ENCODE measurements around the gene CABLES2. TPM values are rescaled to one million over a fixed set of nuclear protein-coding genes. Genes with fewer than 3 reads are reported as not detected.

The CABLES2 gene
- total RNA-seq, 4 donors from 2014 or later = 2.8 to 5.3 (median 3.7) TPM

DNA sequence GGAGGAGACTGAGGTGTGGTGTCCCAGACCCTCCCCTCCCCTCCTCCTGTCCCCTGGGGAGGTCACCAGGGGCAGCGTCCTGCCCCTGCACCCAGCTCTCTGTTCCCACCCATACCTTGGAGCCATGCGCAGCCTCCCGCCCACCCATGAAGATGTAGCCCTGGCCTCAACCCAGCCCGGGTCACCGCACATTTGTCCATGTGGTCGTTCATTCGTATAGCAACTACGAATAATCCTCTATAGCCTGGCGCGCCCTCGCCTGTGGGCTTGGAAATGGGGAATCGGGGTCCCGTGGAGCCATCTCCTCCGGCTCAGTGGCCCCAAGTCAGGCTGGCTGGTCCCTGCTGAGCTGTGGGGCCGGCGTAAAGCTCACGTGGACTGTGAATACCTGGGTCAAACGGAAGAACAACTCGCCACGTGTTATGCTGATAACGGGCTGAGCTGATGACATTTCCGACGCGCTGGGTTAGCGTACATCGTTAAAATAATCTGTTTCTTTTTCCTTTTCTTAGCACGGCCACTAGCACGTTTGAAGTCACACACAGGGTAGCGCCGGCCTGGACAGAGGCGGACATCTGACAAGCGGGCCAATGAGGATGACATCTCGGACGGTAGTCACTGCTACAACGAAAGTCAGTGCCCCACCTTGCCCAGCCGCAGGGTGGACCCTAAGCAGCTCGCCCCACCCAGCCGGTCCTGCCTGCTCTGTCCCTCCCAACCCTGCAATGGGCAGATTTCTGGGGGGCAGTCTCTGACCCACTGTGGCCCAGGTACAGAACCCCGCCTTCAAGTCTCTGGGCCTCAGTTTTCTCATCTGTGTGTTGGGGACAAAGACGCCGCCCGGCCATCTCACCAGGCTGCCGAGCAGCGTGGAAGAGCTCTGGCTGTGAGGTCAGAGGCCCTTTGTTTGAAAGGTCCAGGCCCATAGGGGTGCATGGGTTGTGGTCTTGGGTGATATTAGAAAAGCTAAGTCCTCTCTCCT lies 40.1 kb upstream of the CABLES2 start:
- intact Hi-C loops (cut with DNase I; ENCODE audit: low total_unique reads) = no loop called here

DNA sequence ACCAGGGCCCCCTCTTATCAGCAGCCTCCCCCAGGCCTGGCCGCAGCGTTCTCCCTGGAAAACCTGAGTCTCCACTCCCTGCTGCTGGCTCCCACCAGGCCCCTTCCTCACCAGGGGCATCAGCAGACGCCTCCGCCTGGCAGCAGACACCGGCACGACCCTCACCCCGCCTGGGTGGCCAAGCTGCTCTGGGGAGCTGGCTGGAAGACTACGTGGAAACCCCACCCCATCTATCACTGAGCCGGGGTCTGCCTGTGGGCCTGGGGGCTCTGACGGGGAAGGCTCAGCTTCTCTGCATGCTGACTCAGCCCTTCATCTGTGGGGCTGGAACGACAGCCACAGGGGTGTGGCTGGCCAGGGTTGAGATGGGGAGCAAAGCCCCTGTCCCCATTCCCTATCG lies 39.4 kb upstream of the CABLES2 start:
- no peak for DNase-seq (ENCODE audit: low spot score in 2 of 2)
- WGBS, 2 donors = 28 to 40% methylated on average over 10 to 12 of the region's 12 CpGs

More for the DNA sequence above, 40.1 kb upstream of the CABLES2 start:
- WGBS, 2 donors = 82 to 86% methylated on average over 43 to 44 of the region's 44 CpGs
- DNase-seq (ENCODE audit: low spot score in 2 of 2) = no peak
- no peak for TF ChIP-seq POLR2A (IDR thresholded peaks at IDR 0.05)
- TF ChIP-seq, protein P1, sequence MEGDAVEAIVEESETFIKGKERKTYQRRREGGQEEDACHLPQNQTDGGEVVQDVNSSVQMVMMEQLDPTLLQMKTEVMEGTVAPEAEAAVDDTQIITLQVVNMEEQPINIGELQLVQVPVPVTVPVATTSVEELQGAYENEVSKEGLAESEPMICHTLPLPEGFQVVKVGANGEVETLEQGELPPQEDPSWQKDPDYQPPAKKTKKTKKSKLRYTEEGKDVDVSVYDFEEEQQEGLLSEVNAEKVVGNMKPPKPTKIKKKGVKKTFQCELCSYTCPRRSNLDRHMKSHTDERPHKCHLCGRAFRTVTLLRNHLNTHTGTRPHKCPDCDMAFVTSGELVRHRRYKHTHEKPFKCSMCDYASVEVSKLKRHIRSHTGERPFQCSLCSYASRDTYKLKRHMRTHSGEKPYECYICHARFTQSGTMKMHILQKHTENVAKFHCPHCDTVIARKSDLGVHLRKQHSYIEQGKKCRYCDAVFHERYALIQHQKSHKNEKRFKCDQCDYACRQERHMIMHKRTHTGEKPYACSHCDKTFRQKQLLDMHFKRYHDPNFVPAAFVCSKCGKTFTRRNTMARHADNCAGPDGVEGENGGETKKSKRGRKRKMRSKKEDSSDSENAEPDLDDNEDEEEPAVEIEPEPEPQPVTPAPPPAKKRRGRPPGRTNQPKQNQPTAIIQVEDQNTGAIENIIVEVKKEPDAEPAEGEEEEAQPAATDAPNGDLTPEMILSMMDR (IDR thresholded peaks at IDR 0.05) = no peak
- no peak overlapping the region for H3K4me3 ChIP-seq (ENCODE audit: low read depth, poor library complexity, severe bottlenecking)

DNA sequence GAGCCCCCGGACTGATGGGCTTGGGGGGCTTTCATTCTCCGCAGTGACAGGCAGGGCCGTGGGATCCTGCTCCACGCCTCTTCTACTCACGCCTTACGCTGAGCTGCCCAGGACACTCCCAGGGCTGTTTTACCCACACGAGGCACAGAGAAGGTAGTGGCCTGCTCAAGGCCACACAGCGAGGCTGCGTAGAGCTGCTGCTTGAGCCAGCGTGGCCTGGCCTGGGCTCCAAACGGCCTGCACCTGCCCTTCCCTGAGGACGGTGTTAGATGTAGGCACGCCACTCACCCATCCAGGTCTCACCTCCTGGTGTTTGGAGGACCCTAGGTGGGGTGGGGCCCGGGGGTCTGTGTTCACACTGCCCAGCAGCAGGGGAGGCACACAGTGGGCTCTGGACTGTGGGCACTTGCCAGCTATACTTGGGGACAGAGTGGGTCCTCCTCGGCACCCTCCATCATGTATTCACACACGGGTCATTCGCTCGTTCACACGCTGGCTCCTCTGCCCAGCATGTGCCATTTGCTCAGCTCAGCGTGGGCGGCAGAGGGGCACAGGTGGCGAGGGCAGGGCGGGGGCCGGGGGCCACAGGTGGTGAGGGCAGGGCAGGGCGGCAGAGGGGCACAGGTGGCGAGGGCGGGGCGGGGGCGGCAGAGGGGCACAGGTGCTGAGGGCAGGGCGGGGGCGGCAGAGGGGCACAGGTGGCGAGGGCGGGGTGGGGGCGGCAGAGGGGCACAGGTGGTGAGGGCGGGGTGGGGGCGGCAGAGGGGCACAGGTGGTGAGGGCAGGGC lies 38.7 kb upstream of the CABLES2 start:
- intact Hi-C loops (cut with DNase I; ENCODE audit: low total_unique reads) = no loop called here
- TF ChIP-seq, protein P1 (IDR thresholded peaks at IDR 0.05) = no peak
- TF ChIP-seq POLR2A (IDR thresholded peaks at IDR 0.05) = no peak
- H3K4me3 ChIP-seq (ENCODE audit: low read depth, poor library complexity, severe bottlenecking) = no peak overlapping the region
- WGBS, 2 donors = 79 to 84% methylated on average over 22 to 25 of the region's 36 CpGs
- no peak for DNase-seq (ENCODE audit: low spot score in 2 of 2)

More for the DNA sequence above, 39.4 kb upstream of the CABLES2 start:
- intact Hi-C loops (cut with DNase I; ENCODE audit: low total_unique reads) = no loop called here
- H3K4me3 ChIP-seq (ENCODE audit: low read depth, poor library complexity, severe bottlenecking) = no peak overlapping the region
- TF ChIP-seq, protein P1 (IDR thresholded peaks at IDR 0.05) = no peak
- no peak for TF ChIP-seq POLR2A (IDR thresholded peaks at IDR 0.05)

DNA sequence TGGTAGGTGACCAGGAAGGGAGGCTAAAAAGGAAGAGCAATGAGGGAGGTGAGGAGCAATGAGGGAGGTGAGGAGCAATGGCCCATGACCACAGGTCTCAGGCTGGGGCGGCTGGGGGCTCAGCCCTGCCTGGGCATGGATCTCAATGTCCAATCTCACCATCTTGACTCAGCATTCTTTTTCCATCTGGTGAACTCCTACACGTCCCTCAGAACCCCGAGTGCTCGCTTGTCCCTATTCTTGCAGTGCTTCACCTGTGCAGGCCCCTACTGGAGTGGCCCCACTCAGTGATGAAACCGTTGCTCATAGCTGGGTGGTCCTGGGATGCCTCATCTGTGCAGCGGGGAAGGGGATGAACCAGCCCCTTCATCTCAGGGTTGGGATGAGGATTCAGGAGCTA lies 37.2 kb upstream of the CABLES2 start:
- no peak for DNase-seq (ENCODE audit: low spot score in 2 of 2)
- no peak for TF ChIP-seq POLR2A (IDR thresholded peaks at IDR 0.05)
- TF ChIP-seq, protein P1 (IDR thresholded peaks at IDR 0.05) = no peak
- 89% methylated on average over 6 of the region's 6 CpGs for WGBS, 2 donors
- H3K4me3 ChIP-seq (ENCODE audit: low read depth, poor library complexity, severe bottlenecking) = no peak overlapping the region
- intact Hi-C loops (cut with DNase I; ENCODE audit: low total_unique reads) = no loop called here

DNA sequence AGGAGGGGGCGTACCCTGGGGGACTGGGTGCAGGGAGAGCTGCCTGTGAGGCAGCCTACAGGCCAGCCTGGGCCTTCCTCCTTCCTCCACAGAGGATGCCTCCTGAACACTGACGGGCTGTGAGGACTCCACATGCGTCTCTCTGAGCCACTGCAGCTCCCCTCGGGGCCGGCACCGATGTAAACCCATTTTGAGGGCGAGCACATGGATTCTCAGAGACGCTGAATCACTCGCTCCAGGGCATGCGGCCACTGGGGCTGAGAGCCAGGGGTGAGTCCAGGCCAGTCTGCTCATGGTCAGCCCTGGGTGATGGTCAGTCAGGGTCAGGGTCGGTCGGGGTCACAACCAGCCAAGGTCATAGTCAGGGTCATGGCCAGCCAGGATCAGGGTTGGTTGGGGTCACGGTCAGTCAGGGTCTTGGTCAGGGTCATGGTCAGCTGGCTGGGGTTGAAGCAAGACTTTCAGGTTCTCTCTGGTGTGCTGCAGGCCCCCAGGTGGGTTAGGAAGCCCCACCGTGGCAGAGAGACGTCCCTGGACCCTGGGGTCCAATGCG lies 35.0 kb upstream of the CABLES2 start:
- WGBS, 2 donors = 63 to 80% methylated on average over 13 to 16 of the region's 16 CpGs
- no peak for DNase-seq (ENCODE audit: low spot score in 2 of 2)
- no peak overlapping the region for H3K4me3 ChIP-seq (ENCODE audit: low read depth, poor library complexity, severe bottlenecking)
- intact Hi-C loops (cut with DNase I; ENCODE audit: low total_unique reads) = no loop called here
- TF ChIP-seq, protein P1 (IDR thresholded peaks at IDR 0.05) = peak in 1 of 3 donors; percentile 39
- no peak for TF ChIP-seq POLR2A (IDR thresholded peaks at IDR 0.05)
